ENCODE results near the gene PCDHB13.
"Not testable (repeated sequence)": the region's sequence is repeated elsewhere in the genome, so short reads cannot be mapped to it uniquely, and the experiment has no call there.

PCDHB13 gene

GRCh38 chr5:141213656-141214339 lies at the start of gene PCDHB13:
Gene PCDHB13, plus strand, starts transcription at chr5:141213919. Its CDS starts 205 bp downstream, at chr5:141214124.
- DNase-seq (ENCODE audit: low spot score) = not testable (repeated sequence)

- DNase-seq (ENCODE audit: low spot score) = peak; percentile 11
Measured at GRCh38 chr5:141172381-141173204, 41.1 kb upstream of the PCDHB13 start, which contains the start of gene PCDHB7. Gene PCDHB7, plus strand, starts transcription at chr5:141172644. Its CDS starts 192 bp downstream, at chr5:141172836.

- not testable (repeated sequence) for DNase-seq (ENCODE audit: low spot score)
Measured at GRCh38 chr5:141174291-141175104, 39.2 kb upstream of the PCDHB13 start.

- DNase-seq (ENCODE audit: low spot score) = no peak
Measured at GRCh38 chr5:141175933-141176332, 37.8 kb upstream of the PCDHB13 start.

- DNase-seq (ENCODE audit: low spot score) = not testable (repeated sequence)
Measured at GRCh38 chr5:141177577-141178191, 36.0 kb upstream of the PCDHB13 start, which contains the start of gene PCDHB8. Gene PCDHB8, plus strand, starts transcription at chr5:141177790. Its CDS starts 245 bp downstream, at chr5:141178035.

- DNase-seq (ENCODE audit: low spot score) = not testable (repeated sequence)
Measured at GRCh38 chr5:141179371-141179770, 34.3 kb upstream of the PCDHB13 start.

GRCh38 chr5:141179876-141180275 lies 33.8 kb upstream of the PCDHB13 start:
- DNase-seq (ENCODE audit: low spot score) = not testable (repeated sequence)

- DNase-seq (ENCODE audit: low spot score) = no peak
Measured at GRCh38 chr5:141180313-141180712, 33.4 kb upstream of the PCDHB13 start.

GRCh38 chr5:141182248-141182647 lies 31.5 kb upstream of the PCDHB13 start, which contains the start of gene PCDHB16:
Gene PCDHB16, plus strand, starts transcription at chr5:141182387. Its CDS starts 173 bp downstream, at chr5:141182560.
- no peak for DNase-seq (ENCODE audit: low spot score)

- DNase-seq (ENCODE audit: low spot score) = not testable (repeated sequence)
Measured at GRCh38 chr5:141184117-141184855, 29.4 kb upstream of the PCDHB13 start.

GRCh38 chr5:141186897-141187512 lies 26.7 kb upstream of the PCDHB13 start, which contains the start of gene PCDHB9:
Gene PCDHB9, plus strand, starts transcription at chr5:141187161. Its CDS starts 158 bp downstream, at chr5:141187319.
- DNase-seq (ENCODE audit: low spot score) = peak; percentile 25

- DNase-seq (ENCODE audit: low spot score) = not testable (repeated sequence)
Measured at GRCh38 chr5:141188682-141189081, 25.0 kb upstream of the PCDHB13 start.

- DNase-seq (ENCODE audit: low spot score) = not testable (repeated sequence)
Measured at GRCh38 chr5:141189131-141189530, 24.6 kb upstream of the PCDHB13 start.

GRCh38 chr5:141192110-141192725 lies 21.5 kb upstream of the PCDHB13 start, which contains the start of gene PCDHB10:
Gene PCDHB10, plus strand, starts transcription at chr5:141192353. Its CDS starts 200 bp downstream, at chr5:141192553.
- peak; percentile 18 for DNase-seq (ENCODE audit: low spot score)

GRCh38 chr5:141194332-141194731 lies 19.4 kb upstream of the PCDHB13 start:
- DNase-seq (ENCODE audit: low spot score) = not testable (repeated sequence)

- DNase-seq (ENCODE audit: low spot score) = no peak
Measured at GRCh38 chr5:141196363-141196762, 17.4 kb upstream of the PCDHB13 start.

- no peak for DNase-seq (ENCODE audit: low spot score)
Measured at GRCh38 chr5:141199359-141200235, 14.1 kb upstream of the PCDHB13 start, which contains the start of gene PCDHB11. Gene PCDHB11, plus strand, starts transcription at chr5:141199627. Its CDS starts 148 bp downstream, at chr5:141199775.

- not testable (repeated sequence) for DNase-seq (ENCODE audit: low spot score)
Measured at GRCh38 chr5:141201126-141201525, 12.6 kb upstream of the PCDHB13 start.
